Ishikawa (cell line): ENCODE results near the gene GRPEL2.

Experiments
- CEBPB ChIP-seq: IDR thresholded peaks from 2 replicates; pipeline ENCODE4 v1.6.1; 2012
- CREB1 ChIP-seq: IDR thresholded peaks from 2 replicates; pipeline ENCODE4 v1.6.1; 2012; ENCODE audit warnings: low read depth
- EGR1 ChIP-seq: IDR thresholded peaks from 2 replicates; pipeline ENCODE4 v1.6.1; 2012
- EP300 ChIP-seq: IDR thresholded peaks from 2 replicates; pipeline ENCODE4 v1.6.1; 2012; ENCODE audit warnings: borderline replicate concordance
- NFIC ChIP-seq: IDR thresholded peaks from 2 replicates; pipeline ENCODE4 v1.6.1; 2012
- RAD21 ChIP-seq: IDR thresholded peaks from 2 replicates; pipeline ENCODE4 v1.6.1; 2012; ENCODE audit warnings: low read depth
- TAF1 ChIP-seq: IDR thresholded peaks from 2 replicates; pipeline ENCODE4 v1.6.1; 2012; ENCODE audit warnings: low read depth, mild to moderate bottlenecking
- TCF12 ChIP-seq: IDR thresholded peaks from 2 replicates; pipeline ENCODE4 v1.6.1; 2012; ENCODE audit warnings: low read depth
- TEAD4 ChIP-seq: IDR thresholded peaks from 2 replicates; pipeline ENCODE4 v1.6.1; 2012
- YY1 ChIP-seq: IDR thresholded peaks from 2 replicates; pipeline ENCODE4 v1.6.1; 2012; ENCODE audit warnings: low read depth
- TF ChIP-seq, protein P1 (sequence below): IDR thresholded peaks from 2 replicates; pipeline ENCODE4 v1.6.1; 2012
- TF ChIP-seq, protein P2 (sequence below): IDR thresholded peaks from 2 replicates; pipeline ENCODE4 v1.6.1; 2012; ENCODE audit warnings: low read depth, mild to moderate bottlenecking
- TF ChIP-seq, protein P3 (sequence below): IDR thresholded peaks from 2 replicates; pipeline ENCODE4 v1.6.1; 2012

GRCh38 chr5:149388498-149389190, 43.3 kb downstream of the GRPEL2 start:
- TF ChIP-seq TEAD4 (no peak), TCF12 (no peak), EP300 (no peak), YY1 (no peak), RAD21 (no peak), TAF1 (no peak), CEBPB (no peak), NFIC (no peak), CREB1 (no peak), EGR1 (no peak)
- TF ChIP-seq, protein P1, sequence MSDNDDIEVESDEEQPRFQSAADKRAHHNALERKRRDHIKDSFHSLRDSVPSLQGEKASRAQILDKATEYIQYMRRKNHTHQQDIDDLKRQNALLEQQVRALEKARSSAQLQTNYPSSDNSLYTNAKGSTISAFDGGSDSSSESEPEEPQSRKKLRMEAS, result no peak
- TF ChIP-seq, protein P2, sequence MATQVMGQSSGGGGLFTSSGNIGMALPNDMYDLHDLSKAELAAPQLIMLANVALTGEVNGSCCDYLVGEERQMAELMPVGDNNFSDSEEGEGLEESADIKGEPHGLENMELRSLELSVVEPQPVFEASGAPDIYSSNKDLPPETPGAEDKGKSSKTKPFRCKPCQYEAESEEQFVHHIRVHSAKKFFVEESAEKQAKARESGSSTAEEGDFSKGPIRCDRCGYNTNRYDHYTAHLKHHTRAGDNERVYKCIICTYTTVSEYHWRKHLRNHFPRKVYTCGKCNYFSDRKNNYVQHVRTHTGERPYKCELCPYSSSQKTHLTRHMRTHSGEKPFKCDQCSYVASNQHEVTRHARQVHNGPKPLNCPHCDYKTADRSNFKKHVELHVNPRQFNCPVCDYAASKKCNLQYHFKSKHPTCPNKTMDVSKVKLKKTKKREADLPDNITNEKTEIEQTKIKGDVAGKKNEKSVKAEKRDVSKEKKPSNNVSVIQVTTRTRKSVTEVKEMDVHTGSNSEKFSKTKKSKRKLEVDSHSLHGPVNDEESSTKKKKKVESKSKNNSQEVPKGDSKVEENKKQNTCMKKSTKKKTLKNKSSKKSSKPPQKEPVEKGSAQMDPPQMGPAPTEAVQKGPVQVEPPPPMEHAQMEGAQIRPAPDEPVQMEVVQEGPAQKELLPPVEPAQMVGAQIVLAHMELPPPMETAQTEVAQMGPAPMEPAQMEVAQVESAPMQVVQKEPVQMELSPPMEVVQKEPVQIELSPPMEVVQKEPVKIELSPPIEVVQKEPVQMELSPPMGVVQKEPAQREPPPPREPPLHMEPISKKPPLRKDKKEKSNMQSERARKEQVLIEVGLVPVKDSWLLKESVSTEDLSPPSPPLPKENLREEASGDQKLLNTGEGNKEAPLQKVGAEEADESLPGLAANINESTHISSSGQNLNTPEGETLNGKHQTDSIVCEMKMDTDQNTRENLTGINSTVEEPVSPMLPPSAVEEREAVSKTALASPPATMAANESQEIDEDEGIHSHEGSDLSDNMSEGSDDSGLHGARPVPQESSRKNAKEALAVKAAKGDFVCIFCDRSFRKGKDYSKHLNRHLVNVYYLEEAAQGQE, result no peak
- TF ChIP-seq, protein P3, sequence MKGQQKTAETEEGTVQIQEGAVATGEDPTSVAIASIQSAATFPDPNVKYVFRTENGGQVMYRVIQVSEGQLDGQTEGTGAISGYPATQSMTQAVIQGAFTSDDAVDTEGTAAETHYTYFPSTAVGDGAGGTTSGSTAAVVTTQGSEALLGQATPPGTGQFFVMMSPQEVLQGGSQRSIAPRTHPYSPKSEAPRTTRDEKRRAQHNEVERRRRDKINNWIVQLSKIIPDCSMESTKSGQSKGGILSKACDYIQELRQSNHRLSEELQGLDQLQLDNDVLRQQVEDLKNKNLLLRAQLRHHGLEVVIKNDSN, result no peak
